ENCODE measurements around the gene REXO4.

DNA sequence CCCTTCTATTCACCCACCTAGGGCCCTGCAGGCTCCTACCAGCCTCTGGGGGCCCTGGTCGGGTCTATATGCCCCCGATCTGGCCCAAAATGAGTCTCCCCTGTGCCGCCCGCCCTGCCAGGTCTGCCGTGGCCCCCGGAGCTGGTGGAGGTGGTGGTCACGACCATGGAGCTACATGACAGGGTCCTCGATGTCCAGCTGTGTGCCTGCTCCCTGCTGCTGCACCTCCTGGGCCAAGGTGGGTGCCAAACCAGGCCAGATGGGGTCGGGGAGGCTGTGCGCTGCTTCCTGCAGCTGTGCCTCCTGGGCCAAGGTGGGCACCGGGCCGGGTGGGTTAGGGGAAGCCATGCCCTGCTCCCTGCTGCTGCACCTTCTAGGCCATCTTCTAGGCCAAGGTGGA lies 17.5 kb downstream of the REXO4 start:
- TF ChIP-seq GATA2 (IDR thresholded peaks at IDR 0.05; ENCODE audit: low read depth, low read length) (no peak), GATA3 (IDR thresholded peaks at IDR 0.05; ENCODE audit: low read depth, low read length) (no peak)

All from SH-SY5Y (cell line).